Coronary artery (tissue), 2 donors: ENCODE data around the gene AADACL4.

ENCODE experiments used
- DNase-seq: peaks from one replicate; pipeline ENCODE4 v3.0.0-alpha.2; 2017; ENCODE audit warnings: low spot score
- H3K27ac ChIP-seq, 2 donors: fragments of 200-600 bp; sonication (generic); one replicate each; pipeline ENCODE4 v1.5.1; 2016 to 2019
- H3K4me3 ChIP-seq: fragments of 200-600 bp; sonication (generic); 2 replicates; pipeline ENCODE4 v1.5.1; 2016; ENCODE audit warnings: mild to moderate bottlenecking, moderate library complexity
- TF ChIP-seq, protein P1 (sequence below): fragments of 200-600 bp; sonication (generic); IDR thresholded peaks from one replicate; pipeline ENCODE4 v1.5.1; 2019; ENCODE audit warnings: antibody characterized with exemption

The AADACL4 gene

GRCh38 chr1:12658531-12659453 is 14.9 kb downstream of the AADACL4 start:
- DNase-seq: peak; percentile 78

DNA sequence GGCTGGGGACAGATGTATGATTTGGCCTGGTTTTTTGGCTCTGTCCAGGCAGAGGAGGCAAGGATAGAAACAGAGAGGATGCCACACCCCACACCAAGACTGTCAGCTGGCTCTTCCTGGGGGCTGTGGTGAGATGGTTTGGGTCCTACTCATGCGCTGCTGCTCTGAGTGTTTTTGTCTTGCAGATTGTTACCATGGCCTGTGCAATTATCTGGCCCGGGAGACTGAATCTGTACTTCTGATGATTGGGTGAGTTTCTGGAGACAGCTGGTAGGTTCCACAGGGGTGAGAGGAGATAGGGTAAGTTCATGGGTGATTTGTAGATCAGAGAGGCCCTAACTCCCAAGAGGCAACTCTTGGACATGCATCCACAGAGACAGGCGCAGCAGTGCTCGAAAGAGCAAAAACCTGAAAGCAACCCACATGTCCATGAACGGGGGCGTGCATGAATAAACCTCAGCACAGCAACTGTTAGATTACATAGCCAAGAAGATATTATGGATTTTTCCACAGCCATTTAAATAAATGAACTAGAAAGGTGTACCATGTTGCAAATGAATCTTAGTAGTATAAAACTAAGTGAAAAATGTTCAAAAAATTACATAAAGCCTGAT is 17.8 kb downstream of the AADACL4 start:
- TF ChIP-seq, protein P1, sequence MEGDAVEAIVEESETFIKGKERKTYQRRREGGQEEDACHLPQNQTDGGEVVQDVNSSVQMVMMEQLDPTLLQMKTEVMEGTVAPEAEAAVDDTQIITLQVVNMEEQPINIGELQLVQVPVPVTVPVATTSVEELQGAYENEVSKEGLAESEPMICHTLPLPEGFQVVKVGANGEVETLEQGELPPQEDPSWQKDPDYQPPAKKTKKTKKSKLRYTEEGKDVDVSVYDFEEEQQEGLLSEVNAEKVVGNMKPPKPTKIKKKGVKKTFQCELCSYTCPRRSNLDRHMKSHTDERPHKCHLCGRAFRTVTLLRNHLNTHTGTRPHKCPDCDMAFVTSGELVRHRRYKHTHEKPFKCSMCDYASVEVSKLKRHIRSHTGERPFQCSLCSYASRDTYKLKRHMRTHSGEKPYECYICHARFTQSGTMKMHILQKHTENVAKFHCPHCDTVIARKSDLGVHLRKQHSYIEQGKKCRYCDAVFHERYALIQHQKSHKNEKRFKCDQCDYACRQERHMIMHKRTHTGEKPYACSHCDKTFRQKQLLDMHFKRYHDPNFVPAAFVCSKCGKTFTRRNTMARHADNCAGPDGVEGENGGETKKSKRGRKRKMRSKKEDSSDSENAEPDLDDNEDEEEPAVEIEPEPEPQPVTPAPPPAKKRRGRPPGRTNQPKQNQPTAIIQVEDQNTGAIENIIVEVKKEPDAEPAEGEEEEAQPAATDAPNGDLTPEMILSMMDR: no peak
- DNase-seq: no peak
- no peak overlapping the region for H3K27ac ChIP-seq
- H3K4me3 ChIP-seq: no peak overlapping the region

More at GRCh38 chr1:12658531-12659453, 14.9 kb downstream of the AADACL4 start:
- TF ChIP-seq, protein P1: peak; percentile 96
- Histone ChIP-seq H3K4me3 (no peak overlapping the region), H3K27ac (no peak overlapping the region)

- Histone ChIP-seq H3K27ac (no peak overlapping the region), H3K4me3 (no peak overlapping the region)
- no peak for DNase-seq
- TF ChIP-seq, protein P1: no peak
These were observed 18.7 kb downstream of the AADACL4 start for GRCh38 chr1:12662556-12662955.

GRCh38 chr1:12665511-12665910 is 21.6 kb downstream of the AADACL4 start:
- H3K27ac ChIP-seq: no peak overlapping the region
- DNase-seq: no peak
- no peak overlapping the region for H3K4me3 ChIP-seq
- TF ChIP-seq, protein P1: no peak

- H3K4me3 ChIP-seq: no peak overlapping the region
- no peak for DNase-seq
- TF ChIP-seq, protein P1: no peak
- no peak overlapping the region for H3K27ac ChIP-seq
These were observed 22.4 kb downstream of the AADACL4 start for GRCh38 chr1:12666141-12666735.

DNA sequence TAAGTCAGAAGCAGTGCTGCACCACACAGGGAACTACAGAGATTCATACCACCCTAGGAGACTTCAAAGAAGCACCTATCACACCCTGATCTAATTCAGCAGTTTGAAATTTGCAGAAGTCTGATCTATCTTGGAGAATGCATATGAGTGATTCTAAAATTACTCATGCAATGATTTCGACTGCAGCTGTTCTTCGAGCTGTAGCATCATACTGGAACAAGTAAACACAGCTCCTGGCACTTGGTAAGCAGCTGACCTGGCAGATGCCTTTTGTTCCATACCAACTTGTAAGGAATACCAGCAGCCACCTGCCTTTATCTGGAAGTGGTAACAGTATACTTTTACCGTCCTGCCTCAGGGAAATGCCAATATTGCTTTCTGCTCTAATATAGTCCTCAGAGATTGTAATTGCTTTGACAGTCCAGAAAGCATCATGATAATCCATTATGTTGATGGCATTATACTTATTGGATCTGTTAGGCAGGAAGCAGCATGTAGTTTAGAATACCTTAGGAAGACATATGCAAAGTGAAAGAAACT is 25.7 kb downstream of the AADACL4 start:
- H3K27ac ChIP-seq: no peak overlapping the region
- no peak for DNase-seq
- H3K4me3 ChIP-seq: no peak overlapping the region
- TF ChIP-seq, protein P1: no peak
